ENCODE measurements around the gene P2RX6.

The P2RX6 gene

GRCh38 chr22:21051145-21051830 lies 36.3 kb downstream of the P2RX6 start:
- TF ChIP-seq, protein P1, sequence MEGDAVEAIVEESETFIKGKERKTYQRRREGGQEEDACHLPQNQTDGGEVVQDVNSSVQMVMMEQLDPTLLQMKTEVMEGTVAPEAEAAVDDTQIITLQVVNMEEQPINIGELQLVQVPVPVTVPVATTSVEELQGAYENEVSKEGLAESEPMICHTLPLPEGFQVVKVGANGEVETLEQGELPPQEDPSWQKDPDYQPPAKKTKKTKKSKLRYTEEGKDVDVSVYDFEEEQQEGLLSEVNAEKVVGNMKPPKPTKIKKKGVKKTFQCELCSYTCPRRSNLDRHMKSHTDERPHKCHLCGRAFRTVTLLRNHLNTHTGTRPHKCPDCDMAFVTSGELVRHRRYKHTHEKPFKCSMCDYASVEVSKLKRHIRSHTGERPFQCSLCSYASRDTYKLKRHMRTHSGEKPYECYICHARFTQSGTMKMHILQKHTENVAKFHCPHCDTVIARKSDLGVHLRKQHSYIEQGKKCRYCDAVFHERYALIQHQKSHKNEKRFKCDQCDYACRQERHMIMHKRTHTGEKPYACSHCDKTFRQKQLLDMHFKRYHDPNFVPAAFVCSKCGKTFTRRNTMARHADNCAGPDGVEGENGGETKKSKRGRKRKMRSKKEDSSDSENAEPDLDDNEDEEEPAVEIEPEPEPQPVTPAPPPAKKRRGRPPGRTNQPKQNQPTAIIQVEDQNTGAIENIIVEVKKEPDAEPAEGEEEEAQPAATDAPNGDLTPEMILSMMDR (IDR thresholded peaks at IDR 0.05) = no peak
- TF ChIP-seq ZFX (IDR thresholded peaks at IDR 0.05; ENCODE audit: borderline replicate concordance) = no peak
- H3K27ac ChIP-seq = no peak overlapping the region

DNA sequence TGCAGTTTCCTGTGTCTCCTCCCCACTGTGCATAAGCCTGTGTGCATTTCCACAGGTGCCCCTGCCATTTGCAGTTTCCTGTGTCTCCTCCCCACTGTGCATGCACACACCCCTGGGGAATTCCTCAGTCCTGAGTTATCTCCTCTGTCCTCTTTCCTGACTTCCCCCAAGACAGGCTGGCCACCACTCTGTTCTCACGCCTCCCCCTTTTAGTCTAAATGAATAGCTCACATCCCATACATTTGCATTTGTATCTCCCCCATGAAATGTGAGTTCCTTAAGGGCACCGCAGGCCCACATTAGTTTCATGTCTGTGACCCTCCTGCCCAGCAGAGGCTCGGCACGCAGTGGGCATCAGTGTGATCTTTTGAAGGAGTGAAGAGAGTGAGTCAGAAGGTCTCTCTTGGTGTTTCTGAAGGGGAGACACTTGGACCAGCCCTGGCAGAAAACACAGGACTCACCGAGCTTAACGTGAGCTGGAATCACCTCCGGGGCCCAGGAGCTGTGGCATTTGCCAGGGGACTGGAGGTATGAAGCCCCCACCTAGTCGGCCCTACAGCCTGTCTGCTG lies 37.0 kb downstream of the P2RX6 start:
- TF ChIP-seq ZFX (IDR thresholded peaks at IDR 0.05; ENCODE audit: borderline replicate concordance) = no peak
- TF ChIP-seq, protein P1 (IDR thresholded peaks at IDR 0.05) = no peak
- no peak overlapping the region for H3K27ac ChIP-seq

- H3K27ac ChIP-seq = no peak overlapping the region
- TF ChIP-seq, protein P1 (IDR thresholded peaks at IDR 0.05) = no peak
- no peak for TF ChIP-seq ZFX (IDR thresholded peaks at IDR 0.05; ENCODE audit: borderline replicate concordance)
Observed at GRCh38 chr22:21052715-21053459, 37.9 kb downstream of the P2RX6 start.

GRCh38 chr22:21054046-21054713 lies 39.2 kb downstream of the P2RX6 start:
- TF ChIP-seq ZFX (IDR thresholded peaks at IDR 0.05; ENCODE audit: borderline replicate concordance) = no peak
- TF ChIP-seq, protein P1 (IDR thresholded peaks at IDR 0.05) = no peak
- H3K27ac ChIP-seq = no peak overlapping the region

GRCh38 chr22:21054714-21055563 lies 40.0 kb downstream of the P2RX6 start:
- no peak overlapping the region for H3K27ac ChIP-seq
- no peak for TF ChIP-seq ZFX (IDR thresholded peaks at IDR 0.05; ENCODE audit: borderline replicate concordance)
- TF ChIP-seq, protein P1 (IDR thresholded peaks at IDR 0.05) = no peak

- no peak for TF ChIP-seq ZFX (IDR thresholded peaks at IDR 0.05; ENCODE audit: borderline replicate concordance)
- TF ChIP-seq, protein P1 (IDR thresholded peaks at IDR 0.05) = no peak
Observed at GRCh38 chr22:21055564-21055834, 40.5 kb downstream of the P2RX6 start.

More at GRCh38 chr22:21055564-21055834, 40.5 kb downstream of the P2RX6 start:
- no peak overlapping the region for H3K27ac ChIP-seq
